T-helper 1 cell (primary cell): ENCODE measurements around the gene LPAR1.
"Not testable (repeated sequence)": the region's sequence is repeated elsewhere in the genome, so short reads cannot be mapped to it uniquely, and the experiment has no call there.

Experiments used
- DNase-seq, 5 donors: peaks; one replicate each; pipeline ENCODE4 v3.0.0-alpha.2; 2012 to 2020
- total RNA-seq, 4 donors: gene quantifications; one replicate each; lab custom pipeline; 2026; lab: John Stamatoyannopoulos, UW

LPAR1 gene
- total RNA-seq = 0 reads per million in 4 donors

GRCh38 chr9:111038331-111039230, at the start of gene LPAR1:
TSS of gene LPAR1 (minus strand) at chr9:111038470. CDS start at chr9:110972117, 66,353 bp downstream.
- no peak for DNase-seq

GRCh38 chr9:111078391-111079038, 40.2 kb upstream of the LPAR1 start:
- DNase-seq = no peak

DNA sequence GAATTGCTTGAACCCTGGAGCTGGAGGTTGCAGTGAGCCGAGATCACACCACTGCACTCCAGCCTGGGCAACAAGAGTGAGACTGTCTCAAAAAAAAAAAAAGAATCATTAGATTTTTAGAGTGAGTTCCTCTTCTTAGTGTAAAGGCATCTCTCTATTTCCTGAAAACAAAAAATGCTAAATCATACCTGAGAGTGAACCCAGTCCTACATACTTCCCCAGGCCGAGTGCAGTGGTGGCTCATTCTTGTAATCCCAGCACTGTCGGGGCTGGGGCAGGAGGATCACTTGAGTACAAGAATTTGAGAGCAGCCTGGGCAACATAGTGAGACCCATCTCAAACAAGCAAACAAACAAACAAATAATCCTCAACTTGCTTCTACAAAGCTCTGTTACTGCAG, 38.2 kb upstream of the LPAR1 start:
- no peak for DNase-seq

GRCh38 chr9:111076042-111076441, 37.8 kb upstream of the LPAR1 start:
- DNase-seq = no peak

- DNase-seq = no peak
Observed at GRCh38 chr9:111074395-111074794, 36.1 kb upstream of the LPAR1 start.

- no peak for DNase-seq
Observed at GRCh38 chr9:111069183-111069582, 30.9 kb upstream of the LPAR1 start.

GRCh38 chr9:111068771-111069170, 30.5 kb upstream of the LPAR1 start:
- no peak for DNase-seq

- no peak for DNase-seq
Observed at GRCh38 chr9:111068383-111068730, 30.1 kb upstream of the LPAR1 start.

GRCh38 chr9:111066468-111066867, 28.2 kb upstream of the LPAR1 start:
- no peak for DNase-seq

- DNase-seq = no peak
Observed at GRCh38 chr9:111065414-111065813, 27.1 kb upstream of the LPAR1 start.

DNA sequence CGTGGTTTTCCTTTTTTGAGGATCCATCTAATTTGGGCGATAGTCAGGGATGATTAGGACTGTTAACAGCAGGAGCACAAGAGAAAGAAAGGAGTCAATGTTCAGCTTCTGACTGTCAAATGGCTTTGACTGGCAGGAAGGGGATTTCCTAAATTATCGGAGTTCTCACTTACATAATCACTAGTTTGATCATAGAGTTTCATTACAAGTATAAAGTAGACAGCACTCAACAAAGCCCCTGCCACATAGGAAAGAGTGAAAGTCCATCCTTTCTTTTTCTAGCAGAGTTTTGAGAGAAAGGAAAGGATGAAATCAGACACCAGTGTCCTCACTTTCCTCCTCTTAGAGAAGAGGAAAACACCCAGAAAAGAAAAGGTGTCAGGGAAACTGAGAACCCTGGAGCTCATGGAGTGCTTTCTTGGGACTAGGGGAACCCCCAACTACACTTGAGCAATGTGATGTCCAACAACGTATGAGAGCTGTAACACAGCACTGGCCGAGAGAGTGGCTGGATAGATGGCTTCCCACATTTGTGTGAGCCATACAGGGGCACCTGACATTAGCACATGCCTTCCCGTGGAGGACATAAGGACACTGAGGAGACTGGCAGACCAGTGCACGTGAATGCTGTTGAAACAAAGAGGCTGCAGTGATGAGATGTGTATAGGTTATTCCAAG, 26.0 kb upstream of the LPAR1 start:
- no peak for DNase-seq

GRCh38 chr9:111063332-111063731, 25.1 kb upstream of the LPAR1 start:
- no peak for DNase-seq

- no peak for DNase-seq
Observed at GRCh38 chr9:111058166-111058565, 19.9 kb upstream of the LPAR1 start.

DNA sequence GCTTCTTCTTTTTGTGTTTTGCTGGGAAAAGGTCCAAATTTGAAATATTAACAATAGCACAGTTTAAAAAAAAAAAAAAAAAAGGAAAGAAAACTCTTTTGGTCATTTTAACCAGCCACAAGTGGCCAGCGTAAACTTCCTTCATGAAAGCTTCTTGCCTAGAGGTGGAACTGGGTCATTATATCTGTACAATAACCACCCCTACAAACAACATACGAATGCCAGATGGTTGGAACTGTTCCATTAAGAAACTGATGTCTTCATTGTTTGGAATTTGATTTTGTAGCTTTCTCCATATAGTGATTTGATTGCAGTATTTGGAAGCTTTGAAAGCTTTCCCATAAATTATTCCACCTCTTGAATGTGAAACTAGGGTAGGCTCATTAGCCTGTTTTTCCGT, 18.3 kb upstream of the LPAR1 start:
- no peak for DNase-seq

GRCh38 chr9:111052791-111053190, 14.5 kb upstream of the LPAR1 start:
- DNase-seq = no peak

GRCh38 chr9:111051400-111051799, 13.1 kb upstream of the LPAR1 start:
- DNase-seq = no peak

- no peak for DNase-seq
Observed at GRCh38 chr9:111050819-111051218, 12.5 kb upstream of the LPAR1 start.

DNA sequence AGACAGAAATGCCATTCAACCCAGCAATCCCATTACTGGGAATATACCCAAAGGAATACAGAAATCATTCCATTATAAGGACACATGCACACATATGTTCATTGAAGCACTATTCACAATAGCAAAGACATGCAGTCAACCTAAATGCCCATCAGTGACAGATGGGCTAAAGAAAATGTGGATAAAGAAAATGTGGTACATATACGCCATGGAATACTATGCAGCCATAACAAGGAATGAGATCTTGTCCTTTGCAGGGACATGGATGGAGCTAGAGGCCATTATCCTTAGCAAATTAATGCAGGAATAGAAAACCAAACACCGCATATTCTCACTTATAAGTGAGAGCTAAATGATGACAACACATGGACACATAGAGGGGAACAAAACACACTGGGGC, 9.0 kb upstream of the LPAR1 start:
- DNase-seq = not testable (repeated sequence)

- DNase-seq = no peak
Observed at GRCh38 chr9:111041902-111042301, 3.6 kb upstream of the LPAR1 start.

DNA sequence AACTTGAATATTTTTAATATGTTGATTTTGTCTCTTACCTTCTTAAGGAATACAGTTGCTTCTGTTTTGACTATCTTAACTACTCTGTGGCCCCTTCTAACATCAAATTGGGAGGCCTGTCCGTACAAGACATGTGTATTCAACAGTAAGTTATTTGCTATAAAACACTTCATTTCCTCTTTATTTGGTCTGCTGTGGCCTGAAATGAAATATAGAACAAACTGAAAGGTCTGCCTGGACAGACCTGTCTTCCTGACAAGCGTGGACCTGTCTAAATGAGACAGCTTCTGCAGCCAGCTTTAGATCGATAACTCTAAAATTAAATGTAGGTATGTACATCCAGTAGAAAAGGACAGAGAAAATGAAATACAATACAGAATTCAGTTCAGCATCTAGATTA, 2.2 kb upstream of the LPAR1 start:
- DNase-seq = no peak

DNA sequence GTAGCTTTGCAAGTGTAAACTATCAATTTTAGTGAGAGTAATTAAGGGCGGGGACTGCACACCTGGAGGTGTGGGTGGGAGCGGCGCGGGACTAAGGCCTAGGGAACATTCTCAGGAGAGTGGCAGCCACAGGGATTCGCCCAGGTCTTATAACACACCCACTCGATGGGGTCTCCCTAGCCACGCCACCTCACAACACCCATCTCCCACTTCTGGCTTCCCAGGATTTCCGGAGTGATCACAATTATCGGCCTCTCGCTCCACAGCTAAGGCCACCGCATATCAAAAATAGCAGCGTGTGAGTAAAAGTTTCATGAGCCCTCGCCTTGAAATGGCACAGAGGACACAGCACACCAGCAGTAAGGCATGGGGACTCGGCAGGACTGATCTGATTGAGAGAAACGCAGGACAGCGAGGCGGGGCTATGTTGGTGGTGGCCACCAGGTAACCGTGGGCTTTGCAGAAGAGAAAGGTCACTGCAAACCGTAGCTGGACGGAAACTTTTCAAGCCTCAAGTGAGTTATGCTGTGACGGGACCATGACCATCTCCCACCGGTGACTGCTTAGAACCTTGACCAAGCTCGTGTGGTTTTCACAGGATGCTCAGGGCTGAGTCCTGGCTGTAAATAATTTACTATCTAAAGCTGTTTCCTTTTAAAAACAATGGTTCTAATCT, 1.1 kb upstream of the LPAR1 start:
- no peak for DNase-seq

- DNase-seq = peak in 1 of 5 donors; percentile 5
Observed at GRCh38 chr9:111037708-111038330, 451 bp downstream of the LPAR1 start.

DNA sequence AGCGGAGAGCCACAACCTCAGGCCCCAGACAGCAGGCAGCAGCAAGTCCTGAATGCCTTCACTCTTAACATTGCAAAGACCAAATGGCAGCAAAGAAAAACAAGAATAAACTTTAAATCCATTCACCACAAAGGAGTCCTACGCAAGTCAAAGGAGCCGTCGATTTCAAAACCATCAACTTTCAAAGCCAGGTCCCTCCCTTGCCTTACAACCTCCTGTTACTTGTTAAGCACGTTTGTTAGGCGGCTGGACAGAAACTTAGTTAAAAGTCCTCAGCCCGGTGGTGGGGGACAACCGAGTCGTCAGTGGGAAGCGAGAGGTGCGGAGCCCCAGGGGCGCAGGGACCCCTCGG, 938 bp downstream of the LPAR1 start:
- no peak for DNase-seq
